ENCODE data around the gene RASGRP3. TPM values are rescaled to one million over a fixed set of nuclear protein-coding genes. Genes with fewer than 3 reads are reported as not detected.

RASGRP3 gene
- total RNA-seq, 2 experiments from 2014 or later = 3.9 to 4.5 TPM

DNA sequence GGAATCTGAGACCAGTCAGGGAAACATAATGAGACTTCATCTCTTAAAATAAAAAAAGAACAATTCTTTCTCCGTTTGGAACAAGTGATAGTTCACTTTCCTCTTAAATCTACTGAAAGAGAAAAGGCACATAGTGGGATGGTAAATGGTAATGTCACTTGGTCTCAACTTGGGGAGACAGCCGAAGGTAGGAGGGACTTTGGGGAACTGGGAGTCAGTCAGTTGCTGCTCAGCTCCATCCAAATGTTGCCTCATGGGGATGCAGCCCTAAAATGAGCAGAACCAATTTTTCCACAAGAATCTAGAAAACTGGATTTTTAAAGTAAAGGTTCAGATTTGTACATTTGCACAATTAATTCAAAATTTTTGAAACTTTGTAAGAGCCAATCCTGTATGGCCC, 19.2 kb downstream of the RASGRP3 start:
- peaks cover 5% of the 10 kb centered on the region for H3K27me3 Mint-ChIP-seq
- DNase-seq (no peak), ATAC-seq (no peak)
- H3K4me1 Mint-ChIP-seq = peaks cover 39% of the 10 kb centered on the region
- POLR2A ChIA-PET = no interaction called here
- CTCF ChIA-PET = no interaction called here
- intact Hi-C loops (cut with DNase I, micrococcal nuclease) = loop anchor here (2.0 to 5.0 kb wide), 2 partner anchors 19 to 428 kb away; partner anchors contain the start of gene RASGRP3 (in 2 of the 2)
- H3K9me3 Mint-ChIP-seq (ENCODE audit: low read depth) = no peaks in the 10 kb centered on the region
- H3K36me3 Mint-ChIP-seq (ENCODE audit: low read depth) = no peaks in the 10 kb centered on the region
- H3K4me3 Mint-ChIP-seq = no peak overlapping the region
- H3K27ac Mint-ChIP-seq = no peak overlapping the region

DNA sequence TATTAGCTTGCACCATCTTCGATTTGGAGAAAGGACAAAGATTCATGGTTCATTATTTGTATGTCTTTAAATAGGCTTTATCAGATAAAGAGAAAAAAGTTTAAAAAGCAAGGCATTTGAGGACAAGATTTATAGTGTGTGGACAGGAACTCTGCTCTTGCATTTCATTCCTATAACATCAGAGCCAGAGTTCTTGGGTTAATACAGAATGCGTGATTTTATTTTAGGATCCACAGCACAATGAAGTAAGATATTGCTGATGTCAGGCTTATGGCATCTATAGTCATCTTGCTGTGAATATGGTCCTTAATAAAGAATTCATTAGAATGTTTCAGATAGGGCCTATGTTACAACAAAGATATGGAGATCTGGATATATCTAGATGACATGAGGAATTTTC, 19.7 kb downstream of the RASGRP3 start:
- H3K27ac Mint-ChIP-seq = no peak overlapping the region
- peaks cover 39% of the 10 kb centered on the region for H3K4me1 Mint-ChIP-seq
- H3K4me3 Mint-ChIP-seq = no peak overlapping the region
- intact Hi-C loops (cut with DNase I, micrococcal nuclease) = loop anchor here (2.0 to 5.0 kb wide), 2 partner anchors 19 to 429 kb away; partner anchors contain the start of gene RASGRP3 (in 2 of the 2)
- H3K27me3 Mint-ChIP-seq = peaks cover 5% of the 10 kb centered on the region
- CTCF ChIA-PET = interaction anchor here (1.5 kb wide), 1 partner anchor 20 kb away, joined by 5 read pairs; the partner anchor contains the start of gene RASGRP3
- DNase-seq (no peak), ATAC-seq (no peak)
- no peaks in the 10 kb centered on the region for H3K9me3 Mint-ChIP-seq (ENCODE audit: low read depth)
- H3K36me3 Mint-ChIP-seq (ENCODE audit: low read depth) = no peaks in the 10 kb centered on the region
- POLR2A ChIA-PET = no interaction called here

DNA sequence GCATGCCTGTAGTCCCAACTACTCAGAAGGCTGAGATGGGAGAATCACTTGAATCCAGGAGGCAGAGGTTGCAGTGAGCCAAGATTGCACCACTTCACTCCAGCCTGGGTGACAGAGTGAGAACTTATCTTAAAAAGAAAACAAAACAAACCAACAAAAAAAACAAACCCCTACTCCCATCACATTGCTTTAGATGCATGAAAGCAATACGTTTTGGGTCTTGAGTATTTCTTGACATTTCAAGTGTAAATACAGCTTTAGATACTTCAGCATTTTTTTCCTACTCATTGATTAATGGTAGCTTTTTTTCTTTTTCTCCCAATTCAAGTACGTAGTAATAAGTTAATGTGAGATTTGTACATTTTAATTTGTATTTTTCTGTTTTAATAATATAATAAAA, 20.3 kb downstream of the RASGRP3 start:
- Mint-ChIP-seq H3K36me3 (ENCODE audit: low read depth) (no peaks in the 10 kb centered on the region), H3K9me3 (ENCODE audit: low read depth) (no peaks in the 10 kb centered on the region), H3K4me3 (no peak overlapping the region), H3K27me3 (peaks cover 3% of the 10 kb centered on the region), H3K27ac (no peak overlapping the region), H3K4me1 (peaks cover 39% of the 10 kb centered on the region)
- POLR2A ChIA-PET = no interaction called here
- DNase-seq (no peak), ATAC-seq (no peak)
- intact Hi-C loops (cut with DNase I, micrococcal nuclease) = loop anchor here (2.0 to 5.0 kb wide), 2 partner anchors 20 to 429 kb away; partner anchors contain the start of gene RASGRP3 (in 2 of the 2)
- CTCF ChIA-PET = interaction anchor here (1.5 kb wide), 1 partner anchor 21 kb away, joined by 5 read pairs; the partner anchor contains the start of gene RASGRP3

DNA sequence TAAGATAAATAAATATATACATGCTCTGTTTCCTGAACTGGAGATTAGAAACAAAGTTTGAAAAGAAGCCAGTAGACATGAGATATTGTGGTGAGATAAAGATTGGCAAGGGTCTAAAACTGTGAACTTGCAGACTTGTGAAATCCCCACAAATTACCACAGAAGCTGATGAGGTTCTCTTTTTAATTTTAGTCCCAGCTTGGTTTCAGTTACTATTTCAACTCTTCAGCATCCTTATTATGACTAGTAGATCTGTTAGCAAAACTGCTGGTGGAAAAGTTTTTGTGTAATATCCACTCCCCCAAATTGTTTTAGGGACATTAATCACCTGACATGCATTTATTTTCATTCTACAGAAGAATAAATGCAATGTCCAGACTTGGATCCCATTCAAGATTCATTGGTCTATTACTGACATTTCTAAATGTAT, 20.8 kb downstream of the RASGRP3 start:
- H3K4me3 Mint-ChIP-seq = no peak overlapping the region
- H3K27me3 Mint-ChIP-seq = peaks cover 3% of the 10 kb centered on the region
- ChIA-PET POLR2A (no interaction called here), CTCF (interaction anchor here (0.9 to 1.5 kb wide), 2 partner anchors 9 to 21 kb away, joined by 4 to 5 read pairs; partner anchors contain the start of gene RASGRP3)
- H3K36me3 Mint-ChIP-seq (ENCODE audit: low read depth) = no peaks in the 10 kb centered on the region
- H3K27ac Mint-ChIP-seq = no peak overlapping the region
- peaks cover 39% of the 10 kb centered on the region for H3K4me1 Mint-ChIP-seq
- ATAC-seq (peak; percentile 74), DNase-seq (no peak)
- no peaks in the 10 kb centered on the region for H3K9me3 Mint-ChIP-seq (ENCODE audit: low read depth)
- intact Hi-C loops (cut with DNase I, micrococcal nuclease) = loop anchor here (2.0 to 5.0 kb wide), 2 partner anchors 20 to 430 kb away; partner anchors contain the start of gene RASGRP3 (in 2 of the 2)

DNA sequence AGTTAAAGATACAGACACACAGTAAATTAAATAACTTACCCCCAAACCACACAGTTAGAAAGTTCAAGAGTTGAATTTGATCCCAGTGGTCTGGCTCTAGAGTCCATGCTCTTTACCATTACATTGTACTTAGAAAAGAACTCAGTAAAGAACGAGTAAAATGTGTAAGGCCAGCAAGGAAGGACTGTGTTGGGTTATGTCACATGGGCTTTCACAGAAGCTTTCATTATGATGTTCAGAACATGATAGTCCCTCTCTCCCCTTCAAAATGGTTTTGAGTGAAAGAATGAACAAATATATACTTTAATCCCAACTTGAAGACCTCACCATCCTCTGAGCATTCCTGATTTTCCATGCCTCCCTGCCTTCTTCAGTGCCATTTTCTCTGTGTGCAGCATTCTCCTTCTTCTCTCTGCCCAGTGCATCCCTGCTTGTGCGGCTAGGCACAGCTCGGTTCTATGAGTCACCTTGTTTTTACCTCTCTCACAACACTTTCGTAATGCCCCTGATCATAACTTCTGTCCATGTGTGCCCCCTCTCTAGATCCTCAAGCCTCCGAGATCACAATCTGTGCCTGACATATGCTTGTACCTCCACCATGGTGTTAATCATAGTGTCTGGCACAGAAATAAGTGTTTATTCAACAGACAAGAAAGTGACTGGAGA, 22.0 kb downstream of the RASGRP3 start:
- no peaks in the 10 kb centered on the region for H3K36me3 Mint-ChIP-seq (ENCODE audit: low read depth)
- peak; percentile 25 for ATAC-seq
- no peaks in the 10 kb centered on the region for H3K9me3 Mint-ChIP-seq (ENCODE audit: low read depth)
- ChIA-PET CTCF (interaction anchor here (0.6 kb wide), 2 partner anchors 18 to 296 kb away, joined by 3 to 5 read pairs; no protein-coding TSS in a partner anchor), POLR2A (no interaction called here)
- H3K4me1 Mint-ChIP-seq = peaks cover 39% of the 10 kb centered on the region
- no peak overlapping the region for H3K4me3 Mint-ChIP-seq
- DNase-seq = no peak
- intact Hi-C loops (cut with DNase I, micrococcal nuclease) = loop anchor here in 1 of 2 experiments (5.0 kb wide), 1 partner anchor 431 kb away; no protein-coding TSS in a partner anchor
- H3K27me3 Mint-ChIP-seq = peaks cover 3% of the 10 kb centered on the region
- no peak overlapping the region for H3K27ac Mint-ChIP-seq

DNA sequence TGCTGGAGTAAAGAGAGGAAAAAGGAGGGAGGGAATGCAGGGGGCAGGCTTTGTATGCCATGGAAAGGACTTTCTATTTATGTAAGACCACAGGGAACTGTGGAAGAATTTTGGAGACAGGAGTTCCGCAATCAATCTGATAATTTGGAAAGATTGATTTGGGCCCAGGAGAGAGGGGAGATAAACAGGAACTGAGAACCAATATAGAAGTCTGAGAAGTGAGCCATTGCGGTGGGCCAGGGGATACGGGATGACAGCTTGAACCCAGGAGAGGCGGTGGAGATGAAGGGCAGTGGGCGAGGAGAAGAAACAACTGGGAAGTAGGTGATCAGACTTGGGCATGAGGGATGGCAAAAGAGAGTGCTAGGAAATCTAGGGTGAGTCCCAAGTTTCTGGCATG, 23.7 kb downstream of the RASGRP3 start:
- ChIA-PET POLR2A (no interaction called here), CTCF (no interaction called here)
- intact Hi-C loops (cut with DNase I, micrococcal nuclease) = no loop called here
- Mint-ChIP-seq H3K27me3 (peaks cover 3% of the 10 kb centered on the region), H3K27ac (no peak overlapping the region), H3K4me1 (peaks cover 29% of the 10 kb centered on the region), H3K9me3 (ENCODE audit: low read depth) (no peaks in the 10 kb centered on the region), H3K36me3 (ENCODE audit: low read depth) (no peaks in the 10 kb centered on the region), H3K4me3 (no peak overlapping the region)
- DNase-seq (no peak), ATAC-seq (no peak)

DNA sequence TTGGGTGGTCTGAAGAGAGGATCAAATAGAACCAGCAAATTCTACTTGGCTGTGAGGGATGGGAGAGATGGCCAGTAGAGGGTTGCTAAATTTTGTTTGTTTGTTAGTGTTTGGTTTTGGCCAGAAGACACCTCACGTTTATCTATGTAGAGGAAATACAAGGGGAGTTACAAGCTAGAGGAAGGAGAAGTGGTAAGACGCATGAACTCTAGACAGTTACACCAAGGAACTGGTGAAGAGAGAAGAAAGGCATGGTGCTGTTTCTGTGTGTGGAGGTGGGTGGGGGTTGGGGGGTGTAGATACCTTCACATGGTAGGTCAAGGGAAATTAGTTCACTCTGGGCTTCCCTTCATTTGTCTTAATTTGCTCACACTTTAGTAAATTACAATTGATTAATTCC, 25.6 kb downstream of the RASGRP3 start:
- ATAC-seq (no peak), DNase-seq (no peak)
- H3K27ac Mint-ChIP-seq = no peak overlapping the region
- CTCF ChIA-PET = interaction anchor here (1.3 kb wide), 1 partner anchor 9 kb away, joined by 3 read pairs; no protein-coding TSS in a partner anchor
- POLR2A ChIA-PET = no interaction called here
- H3K36me3 Mint-ChIP-seq (ENCODE audit: low read depth) = no peaks in the 10 kb centered on the region
- intact Hi-C loops (cut with DNase I, micrococcal nuclease) = no loop called here
- peaks cover 15% of the 10 kb centered on the region for H3K4me1 Mint-ChIP-seq
- no peaks in the 10 kb centered on the region for H3K9me3 Mint-ChIP-seq (ENCODE audit: low read depth)
- peaks cover 3% of the 10 kb centered on the region for H3K27me3 Mint-ChIP-seq
- H3K4me3 Mint-ChIP-seq = no peak overlapping the region

DNA sequence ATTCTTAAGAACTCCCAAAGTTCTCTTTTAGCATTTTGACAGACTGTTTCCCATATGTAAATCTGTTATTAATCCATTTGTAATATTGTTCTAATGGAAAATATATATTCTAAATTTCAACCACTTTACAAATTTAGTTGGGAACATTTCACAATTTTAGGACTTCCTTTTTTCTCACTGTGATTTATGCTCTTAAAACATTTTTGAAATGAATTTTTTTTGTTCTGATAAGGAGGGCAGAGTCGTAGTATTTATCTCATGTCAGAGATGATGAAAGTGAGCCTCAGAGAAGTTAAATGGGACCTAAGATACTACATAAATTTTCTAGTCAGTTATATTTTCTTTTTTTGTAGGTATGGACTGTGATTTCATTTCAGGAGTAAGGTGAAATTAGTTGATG, 26.6 kb downstream of the RASGRP3 start:
- H3K4me1 Mint-ChIP-seq = peaks cover 6% of the 10 kb centered on the region
- DNase-seq (no peak), ATAC-seq (no peak)
- ChIA-PET CTCF (interaction anchor here (1.3 kb wide), 1 partner anchor 10 kb away, joined by 3 read pairs; no protein-coding TSS in a partner anchor), POLR2A (no interaction called here)
- no peak overlapping the region for H3K27ac Mint-ChIP-seq
- H3K4me3 Mint-ChIP-seq = no peak overlapping the region
- H3K27me3 Mint-ChIP-seq = peaks cover 3% of the 10 kb centered on the region
- H3K9me3 Mint-ChIP-seq (ENCODE audit: low read depth) = no peaks in the 10 kb centered on the region
- no peaks in the 10 kb centered on the region for H3K36me3 Mint-ChIP-seq (ENCODE audit: low read depth)
- intact Hi-C loops (cut with DNase I, micrococcal nuclease) = no loop called here

DNA sequence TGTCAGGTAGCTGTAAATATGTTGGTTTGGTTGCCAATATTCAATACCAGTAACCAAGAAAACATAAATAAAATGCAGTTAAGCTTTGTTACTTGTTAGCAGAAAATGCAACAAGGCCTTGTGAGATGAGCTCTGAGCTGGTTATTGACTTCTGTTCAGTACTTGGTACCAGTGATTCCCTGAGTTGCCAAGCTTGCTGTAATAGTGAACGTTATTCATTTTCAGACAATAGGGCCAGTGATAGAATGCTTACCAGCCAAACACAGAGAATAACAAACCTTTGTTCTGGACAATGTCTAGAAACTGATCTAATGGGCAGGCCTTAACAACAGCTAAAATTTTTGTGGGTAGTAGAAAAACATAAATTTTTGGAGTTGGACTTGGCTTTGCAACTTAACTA, 29.5 kb downstream of the RASGRP3 start:
- intact Hi-C loops (cut with DNase I, micrococcal nuclease) = no loop called here
- POLR2A ChIA-PET = no interaction called here
- no peaks in the 10 kb centered on the region for H3K9me3 Mint-ChIP-seq (ENCODE audit: low read depth)
- CTCF ChIA-PET = interaction anchor here (1.0 kb wide), 1 partner anchor 12 kb away, joined by 3 read pairs; no protein-coding TSS in a partner anchor
- no peak overlapping the region for H3K4me3 Mint-ChIP-seq
- DNase-seq (no peak), ATAC-seq (no peak)
- no peak overlapping the region for H3K27ac Mint-ChIP-seq
- H3K36me3 Mint-ChIP-seq (ENCODE audit: low read depth) = no peaks in the 10 kb centered on the region
- no peaks in the 10 kb centered on the region for H3K4me1 Mint-ChIP-seq
- H3K27me3 Mint-ChIP-seq = no peaks in the 10 kb centered on the region

DNA sequence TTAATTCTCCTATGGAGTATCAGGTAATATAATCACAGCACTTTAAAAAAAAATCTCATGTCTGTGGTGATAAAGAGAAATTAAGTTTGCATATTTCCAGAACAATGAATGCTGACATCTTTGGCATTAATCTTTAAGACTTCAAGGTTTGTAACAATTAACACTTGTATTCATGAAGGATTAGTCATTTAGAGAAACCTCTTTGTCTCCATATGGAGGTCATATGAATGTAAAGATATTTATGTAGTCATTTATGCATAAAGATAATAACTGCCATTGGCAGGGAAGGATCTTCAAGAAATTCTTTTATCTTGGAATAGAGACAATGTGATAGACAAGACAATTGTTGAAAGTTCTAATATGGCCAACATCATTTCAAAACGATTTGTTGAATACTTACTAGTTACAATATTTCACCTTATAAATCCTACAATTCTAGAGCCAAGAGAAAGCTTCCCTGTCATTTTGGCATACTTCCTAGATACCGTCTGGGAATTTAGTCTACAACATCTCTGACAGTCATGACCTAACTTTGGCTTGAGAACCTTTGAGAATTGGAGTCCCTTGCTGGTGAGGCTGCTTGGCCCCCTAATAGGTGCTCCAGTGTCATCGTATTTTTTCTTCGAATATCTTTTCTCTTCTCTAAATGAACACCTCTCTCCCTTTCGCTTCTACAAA, 33.6 kb downstream of the RASGRP3 start:
- Mint-ChIP-seq H3K36me3 (ENCODE audit: low read depth) (no peaks in the 10 kb centered on the region), H3K4me3 (no peak overlapping the region), H3K4me1 (no peaks in the 10 kb centered on the region), H3K9me3 (ENCODE audit: low read depth) (no peaks in the 10 kb centered on the region), H3K27ac (no peak overlapping the region), H3K27me3 (no peaks in the 10 kb centered on the region)
- intact Hi-C loops (cut with DNase I, micrococcal nuclease) = no loop called here
- POLR2A ChIA-PET = no interaction called here
- CTCF ChIA-PET = no interaction called here
- ATAC-seq (no peak), DNase-seq (no peak)

DNA sequence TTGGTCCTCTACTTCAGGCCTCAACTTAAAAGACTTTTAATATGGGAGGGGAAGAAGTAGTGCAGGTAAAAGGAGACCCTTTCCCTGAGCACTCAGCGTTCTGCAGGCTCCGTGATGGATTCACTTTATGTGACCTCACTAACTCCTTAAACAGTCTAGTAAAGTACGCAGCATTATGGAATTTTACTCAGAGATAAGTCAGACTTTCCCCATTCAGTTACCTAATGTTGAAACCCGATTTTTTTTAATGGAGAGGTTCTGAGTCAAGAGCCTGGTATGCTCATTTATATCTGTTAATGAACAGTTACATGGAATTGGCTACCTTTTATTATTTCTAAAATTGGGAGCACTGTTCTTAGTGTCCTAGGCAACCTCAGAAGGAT, 34.1 kb downstream of the RASGRP3 start:
- H3K4me3 Mint-ChIP-seq = no peak overlapping the region
- no peaks in the 10 kb centered on the region for H3K9me3 Mint-ChIP-seq (ENCODE audit: low read depth)
- H3K27ac Mint-ChIP-seq = no peak overlapping the region
- no peak for ATAC-seq
- H3K4me1 Mint-ChIP-seq = no peaks in the 10 kb centered on the region
- peaks cover 5% of the 10 kb centered on the region for H3K36me3 Mint-ChIP-seq (ENCODE audit: low read depth)
- ChIA-PET POLR2A (no interaction called here), CTCF (no interaction called here)
- DNase-seq = no peak
- H3K27me3 Mint-ChIP-seq = no peaks in the 10 kb centered on the region
- intact Hi-C loops (cut with DNase I, micrococcal nuclease) = no loop called here

DNA sequence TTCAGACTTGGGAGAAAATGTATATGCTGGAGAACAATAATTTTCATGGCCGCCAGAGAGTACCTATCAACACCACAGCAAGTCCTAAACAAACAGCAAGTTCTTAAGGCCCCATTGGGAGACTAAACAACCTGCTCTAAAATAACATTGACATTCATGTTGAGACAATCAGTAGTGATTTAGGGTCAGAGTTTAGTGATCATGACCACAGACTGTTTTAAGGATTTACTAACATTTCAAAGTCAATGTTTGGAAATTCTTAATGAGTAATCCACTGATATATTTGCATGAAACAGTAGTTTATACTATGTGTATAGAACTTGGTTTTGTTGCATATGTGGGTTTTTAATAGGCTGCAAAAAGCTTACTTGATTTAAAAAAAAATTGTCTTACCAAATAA, 34.7 kb downstream of the RASGRP3 start:
- no peak for DNase-seq
- Mint-ChIP-seq H3K27ac (no peak overlapping the region), H3K27me3 (no peaks in the 10 kb centered on the region), H3K9me3 (ENCODE audit: low read depth) (no peaks in the 10 kb centered on the region), H3K4me1 (no peaks in the 10 kb centered on the region), H3K36me3 (ENCODE audit: low read depth) (peaks cover 5% of the 10 kb centered on the region), H3K4me3 (no peak overlapping the region)
- POLR2A ChIA-PET = no interaction called here
- intact Hi-C loops (cut with DNase I, micrococcal nuclease) = no loop called here
- CTCF ChIA-PET = no interaction called here
- no peak for ATAC-seq
